Stimulated activated CD4-positive, alpha-beta T cell treated with anti-CD3 and anti-CD28 coated beads, Interleukin-1b, Interleukin-23, amount 100 ng/mL, for 4 hours (primary cell): ENCODE results near the gene TJP1.
"Not testable (repeated sequence)": the region's sequence is repeated elsewhere in the genome, so short reads cannot be mapped to it uniquely, and the experiment has no call there.

ENCODE experiments used
- DNase-seq, 2 donors: peaks; one replicate each; pipeline ENCODE4 v3.0.0-alpha.2; 2020; ENCODE audit warnings: low read depth in 2 of 2

The TJP1 gene

GRCh38 chr15:29799859-29800258 is 22.4 kb downstream of the TJP1 start:
- DNase-seq: no peak

- no peak for DNase-seq
These were observed 26.7 kb downstream of the TJP1 start for GRCh38 chr15:29795610-29796009.

- no peak for DNase-seq
These were observed 29.7 kb downstream of the TJP1 start for GRCh38 chr15:29792426-29793159.

GRCh38 chr15:29790607-29791006 is 31.7 kb downstream of the TJP1 start:
- DNase-seq: no peak

GRCh38 chr15:29789871-29790270 is 32.4 kb downstream of the TJP1 start:
- DNase-seq: no peak

GRCh38 chr15:29788433-29789034 is 33.7 kb downstream of the TJP1 start:
- DNase-seq: no peak

GRCh38 chr15:29787767-29788166 is 34.5 kb downstream of the TJP1 start:
- no peak for DNase-seq

- DNase-seq: no peak
These were observed 36.6 kb downstream of the TJP1 start for GRCh38 chr15:29785642-29786041.

GRCh38 chr15:29785136-29785535 is 37.1 kb downstream of the TJP1 start:
- DNase-seq: no peak

- no peak for DNase-seq
These were observed 37.9 kb downstream of the TJP1 start for GRCh38 chr15:29784413-29784812.

- DNase-seq: not testable (repeated sequence)
These were observed 39.5 kb downstream of the TJP1 start for GRCh38 chr15:29782816-29783215.

GRCh38 chr15:29778382-29778781 is 43.9 kb downstream of the TJP1 start:
- no peak for DNase-seq

- no peak for DNase-seq
These were observed 45.4 kb downstream of the TJP1 start for GRCh38 chr15:29776859-29777258.

GRCh38 chr15:29774900-29775299 is 47.4 kb downstream of the TJP1 start:
- DNase-seq: no peak

GRCh38 chr15:29773816-29774215 is 48.5 kb downstream of the TJP1 start:
- DNase-seq: no peak

GRCh38 chr15:29773000-29773399 is 49.3 kb downstream of the TJP1 start:
- no peak for DNase-seq

GRCh38 chr15:29770796-29771195 is 51.5 kb downstream of the TJP1 start:
- DNase-seq: no peak

- DNase-seq: no peak
These were observed 56.3 kb downstream of the TJP1 start for GRCh38 chr15:29765898-29766527.

GRCh38 chr15:29765234-29765841 is 56.9 kb downstream of the TJP1 start:
- no peak for DNase-seq

GRCh38 chr15:29759596-29759995 is 62.7 kb downstream of the TJP1 start:
- DNase-seq: no peak

- DNase-seq: no peak
These were observed 65.7 kb downstream of the TJP1 start for GRCh38 chr15:29756358-29757267.

- not testable (repeated sequence) for DNase-seq
These were observed 68.3 kb downstream of the TJP1 start for GRCh38 chr15:29754009-29754408.
